Caco-2 (cell line): Measurements from ENCODE around the gene OR2W3. TPM values are rescaled to one million over a fixed set of nuclear protein-coding genes. Genes with fewer than 3 reads are reported as not detected.
"Not testable (repeated sequence)": the region's sequence is repeated elsewhere in the genome, so short reads cannot be mapped to it uniquely, and the experiment has no call there.

Experiments
- BruUV-seq: library from RNA; stranded (reverse); fragments of 400-500 nt; replicated peaks from 2 replicates; lab custom pipeline; 2021; lab: Mats Ljungman, UMichigan
- CTCF ChIA-PET: fragments of 300-600 bp; sonication (Branson Sonifier 250); formaldehyde crosslinking; loops from one replicate; lab custom pipeline; 2022; ENCODE audit warnings: antibody characterized with exemption; lab: Charles Lee
- POLR2A ChIA-PET: fragments of 300-600 bp; sonication (Branson Sonifier 250); formaldehyde crosslinking; loops from one replicate; lab custom pipeline; 2022; ENCODE audit warnings: antibody characterized with exemption; lab: Charles Lee
- DNase-seq, 2 experiments: peaks; one replicate each; pipeline versions ENCODE4 v3.0.0 to v3.0.0-alpha.2; 2020 to 2022
- H3K27me3 ChIP-seq: replicated peaks from 2 replicates; pipeline ENCODE4 v1.6.0; 2011; ENCODE audit warnings: low read length; ENCODE audit not compliant: control insufficient read depth, insufficient read depth
- H3K36me3 ChIP-seq: 2 replicates; pipeline ENCODE4 v1.5.1; 2011; ENCODE audit warnings: low read length; ENCODE audit not compliant: control insufficient read depth, insufficient read depth
- H3K4me1 ChIP-seq: fragments of 250-450 bp; sonication (Bioruptor Pico); 2 replicates; pipeline ENCODE4 v1.5.1; 2020; ENCODE audit warnings: mild to moderate bottlenecking
- H3K4me3 ChIP-seq: 2 replicates; pipeline ENCODE4 v1.5.1; 2011; ENCODE audit warnings: low read depth, mild to moderate bottlenecking, control low read depth, low read length
- H3K9me3 ChIP-seq: fragments of 250-450 bp; sonication (Bioruptor Pico); 2 replicates; pipeline ENCODE4 v1.5.1; 2020; ENCODE audit warnings: mild to moderate bottlenecking, moderate library complexity
- H3K27ac Mint-ChIP-seq: one replicate; pipeline ENCODE4 v1.8.0; 2022; ENCODE audit warnings: mixed read lengths; ENCODE audit not compliant: unreplicated experiment
- H3K27me3 Mint-ChIP-seq: one replicate; pipeline ENCODE4 v1.8.0; 2022; ENCODE audit warnings: mixed read lengths; ENCODE audit not compliant: insufficient read depth, unreplicated experiment
- H3K36me3 Mint-ChIP-seq: one replicate; pipeline ENCODE4 v1.8.0; 2022; ENCODE audit warnings: mild to moderate bottlenecking, mixed read lengths; ENCODE audit not compliant: insufficient read depth, unreplicated experiment
- H3K4me1 Mint-ChIP-seq: one replicate; pipeline ENCODE4 v1.8.0; 2022; ENCODE audit warnings: low read depth, mixed read lengths; ENCODE audit not compliant: unreplicated experiment
- H3K4me3 Mint-ChIP-seq: one replicate; pipeline ENCODE4 v1.8.0; 2022; ENCODE audit warnings: mild to moderate bottlenecking, moderate library complexity, mixed read lengths; ENCODE audit not compliant: unreplicated experiment
- H3K9me3 Mint-ChIP-seq: one replicate; pipeline ENCODE4 v1.8.0; 2022; ENCODE audit warnings: mixed read lengths; ENCODE audit not compliant: unreplicated experiment
- CTCF ChIP-seq, 2 experiments: fragments of 200-600 bp in 1 of 2; IDR thresholded peaks; 1 replicate in 1 of 2; 2 replicates in 1 of 2; pipeline versions ENCODE4 v1.5.1 to v1.8.0; 2011 to 2022; ENCODE audit warnings: antibody characterized with exemption in 1 of 2, control low read depth in 1 of 2, inconsistent platforms in 1 of 2, low read depth in 1 of 2, low read length in 1 of 2, mild to moderate bottlenecking in 1 of 2, moderate library complexity in 1 of 2; ENCODE audit not compliant: insufficient read depth in 1 of 2, severe bottlenecking in 1 of 2, unreplicated experiment in 1 of 2
- intact Hi-C: fragments of 100-400 bp; cut with micrococcal nuclease; formaldehyde crosslinking; loops from one replicate; pipeline ENCODE4 v1.10.0; 2022; ENCODE audit not compliant: unreplicated experiment
- total RNA-seq: library from RNA; stranded (reverse); gene quantifications from 2 replicates; pipeline ENCODE4 v1.2.3, GENCODE V29; 2022

OR2W3 gene
- total RNA-seq, 1 experiment from 2014 or later, result not detected

- peak in 1 of 2 experiments; percentile 46 for TF ChIP-seq CTCF (IDR thresholded peaks at IDR 0.05; ENCODE audit: insufficient read depth in 1 of 2, low read depth in 1 of 2, low read length in 1 of 2, severe bottlenecking in 1 of 2, unreplicated experiment in 1 of 2)
- intact Hi-C loops, H3K27me3 ChIP-seq, H3K4me3 Mint-ChIP-seq, BruUV-seq, H3K27me3 Mint-ChIP-seq, H3K9me3 ChIP-seq, H3K4me1 ChIP-seq, H3K36me3 Mint-ChIP-seq, H3K36me3 ChIP-seq, H3K27ac Mint-ChIP-seq, H3K9me3 Mint-ChIP-seq, H3K4me1 Mint-ChIP-seq, POLR2A ChIA-PET, CTCF ChIA-PET, H3K4me3 ChIP-seq: not testable (repeated sequence)
- DNase-seq, result peak in 1 of 2 experiments; percentile 22
These were observed 41.8 kb downstream of the OR2W3 start for GRCh38 chr1:247936965-247937734.

GRCh38 chr1:247942624-247943023 lies 47.2 kb downstream of the OR2W3 start:
- no peaks in the 10 kb centered on the region for H3K36me3 ChIP-seq
- Mint-ChIP-seq H3K9me3 (peaks cover 16% of the 10 kb centered on the region), H3K4me1 (no peaks in the 10 kb centered on the region), H3K27me3 (no peaks in the 10 kb centered on the region), H3K27ac (no peak overlapping the region), H3K36me3 (no peaks in the 10 kb centered on the region), H3K4me3 (no peak overlapping the region)
- H3K4me3 ChIP-seq, result no peak overlapping the region
- no peaks in the 10 kb centered on the region for H3K4me1 ChIP-seq
- no TSS peak for BruUV-seq
- no peaks in the 10 kb centered on the region for H3K27me3 ChIP-seq
- POLR2A ChIA-PET, result no interaction called here
- DNase-seq, result no peak
- CTCF ChIA-PET, result no interaction called here
- H3K9me3 ChIP-seq, result no peaks in the 10 kb centered on the region
- intact Hi-C loops, result no loop called here
- no peak for TF ChIP-seq CTCF (IDR thresholded peaks at IDR 0.05; ENCODE audit: insufficient read depth in 1 of 2, low read depth in 1 of 2, low read length in 1 of 2, severe bottlenecking in 1 of 2, unreplicated experiment in 1 of 2)

Other genes with a start within 250 kb of the OR2W3 start
- gene OR13G1, start 215.8 kb upstream of the OR2W3 start, total RNA-seq, result not detected in 2 replicates
- gene OR6F1, start 178.9 kb upstream of the OR2W3 start, total RNA-seq, result not detected in 2 replicates
- gene OR14K1, start 157.0 kb upstream of the OR2W3 start, total RNA-seq, result not detected in 2 replicates
- not detected in 2 replicates for gene OR14A2, start 147.4 kb upstream of the OR2W3 start, total RNA-seq
- not detected in 2 replicates for gene OR1C1, start 135.0 kb upstream of the OR2W3 start, total RNA-seq
- gene OR14A16, start 71.5 kb upstream of the OR2W3 start, total RNA-seq, result not detected in 2 replicates
- gene OR11L1, start 53.7 kb upstream of the OR2W3 start, total RNA-seq, result not detected in 2 replicates
- gene TRIM58, start 38.4 kb upstream of the OR2W3 start, total RNA-seq, result not detected in 2 replicates
- gene OR2T8, start 24.7 kb downstream of the OR2W3 start, total RNA-seq, result not detected in 2 replicates
- gene OR2AJ1, start 29.3 kb downstream of the OR2W3 start, total RNA-seq, result not detected in 2 replicates
- gene OR2L8, start 53.3 kb downstream of the OR2W3 start, total RNA-seq, result not detected in 2 replicates
- not detected in 2 replicates for gene OR2AK2, start 69.6 kb downstream of the OR2W3 start, total RNA-seq
- not detected in 2 replicates for gene OR2L5, start 118.1 kb downstream of the OR2W3 start, total RNA-seq
- gene OR2L2, start 134.5 kb downstream of the OR2W3 start, total RNA-seq, result 0.16 TPM in 2 replicates
- gene OR2L3, start 151.2 kb downstream of the OR2W3 start, total RNA-seq, result not detected in 2 replicates
- not detected in 2 replicates for gene OR2L13, start 199.6 kb downstream of the OR2W3 start, total RNA-seq
- not detected in 2 replicates for gene OR2M5, start 249.6 kb downstream of the OR2W3 start, total RNA-seq